Measurements from ENCODE around the gene EPS15.

DNA sequence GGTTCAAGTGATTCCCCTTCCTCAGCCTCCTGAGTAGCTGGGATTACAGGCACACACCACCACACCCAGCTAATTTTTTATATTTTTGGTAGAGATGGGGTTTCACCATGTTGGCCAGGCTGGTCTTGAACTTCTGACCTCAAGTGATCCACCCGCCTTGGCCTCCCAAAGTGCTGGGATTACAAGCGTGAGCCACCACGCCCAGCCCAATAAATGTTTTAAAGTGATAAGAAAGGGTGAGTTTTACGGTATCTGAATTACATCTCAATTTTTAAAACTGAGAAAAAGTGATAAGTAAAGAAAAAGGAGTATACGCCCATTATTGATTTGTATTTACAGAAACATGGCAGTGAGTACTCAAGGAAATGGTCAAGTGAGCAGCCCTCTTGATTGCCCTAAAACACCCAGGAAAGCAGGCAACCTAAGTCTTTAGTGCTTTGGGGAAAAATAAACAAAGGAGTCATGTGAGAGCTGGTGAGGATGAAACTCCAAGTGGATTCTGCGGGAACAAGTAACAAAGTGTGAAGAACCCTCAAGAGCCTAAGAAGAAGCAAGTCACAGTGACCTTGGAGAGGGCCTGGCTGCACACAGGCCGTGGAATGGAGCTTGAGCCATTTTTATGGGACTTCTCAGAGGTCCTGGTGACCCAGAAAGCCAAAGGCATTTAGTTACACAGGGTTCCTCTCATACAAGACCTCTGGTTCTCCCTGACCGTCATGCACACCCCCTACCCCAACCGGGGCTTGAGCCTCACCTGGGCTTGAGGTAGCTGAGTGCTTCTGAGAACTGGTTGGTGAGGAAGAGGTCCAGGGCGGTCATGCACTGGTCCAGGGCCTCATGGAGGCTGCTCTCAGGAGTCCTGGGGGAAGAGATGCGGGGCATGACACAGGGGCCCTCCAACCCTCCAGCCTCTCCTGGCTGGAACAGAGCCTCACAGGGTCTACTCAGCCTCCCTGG lies 197.8 kb downstream of the EPS15 start:
- TF ChIP-seq, protein P1, sequence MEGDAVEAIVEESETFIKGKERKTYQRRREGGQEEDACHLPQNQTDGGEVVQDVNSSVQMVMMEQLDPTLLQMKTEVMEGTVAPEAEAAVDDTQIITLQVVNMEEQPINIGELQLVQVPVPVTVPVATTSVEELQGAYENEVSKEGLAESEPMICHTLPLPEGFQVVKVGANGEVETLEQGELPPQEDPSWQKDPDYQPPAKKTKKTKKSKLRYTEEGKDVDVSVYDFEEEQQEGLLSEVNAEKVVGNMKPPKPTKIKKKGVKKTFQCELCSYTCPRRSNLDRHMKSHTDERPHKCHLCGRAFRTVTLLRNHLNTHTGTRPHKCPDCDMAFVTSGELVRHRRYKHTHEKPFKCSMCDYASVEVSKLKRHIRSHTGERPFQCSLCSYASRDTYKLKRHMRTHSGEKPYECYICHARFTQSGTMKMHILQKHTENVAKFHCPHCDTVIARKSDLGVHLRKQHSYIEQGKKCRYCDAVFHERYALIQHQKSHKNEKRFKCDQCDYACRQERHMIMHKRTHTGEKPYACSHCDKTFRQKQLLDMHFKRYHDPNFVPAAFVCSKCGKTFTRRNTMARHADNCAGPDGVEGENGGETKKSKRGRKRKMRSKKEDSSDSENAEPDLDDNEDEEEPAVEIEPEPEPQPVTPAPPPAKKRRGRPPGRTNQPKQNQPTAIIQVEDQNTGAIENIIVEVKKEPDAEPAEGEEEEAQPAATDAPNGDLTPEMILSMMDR (IDR thresholded peaks at IDR 0.05), result no peak
- no peak for TF ChIP-seq EP300 (IDR thresholded peaks at IDR 0.05)
- no peak for TF ChIP-seq POLR2A (IDR thresholded peaks at IDR 0.05)

Data from ovary (tissue), 3 donors.